B cell (primary cell): ENCODE measurements around the gene CAMTA1.

Source experiments
- EZH2 ChIP-seq: IDR thresholded peaks from 2 replicates; pipeline ENCODE4 v1.6.1; 2012; ENCODE audit warnings: borderline replicate concordance, low read depth, mild to moderate bottlenecking, moderate library complexity, low read length; ENCODE audit not compliant: insufficient read depth, poor library complexity, severe bottlenecking
- TF ChIP-seq, protein P1 (sequence below): fragments of 200-600 bp; IDR thresholded peaks from one replicate; pipeline ENCODE4 v1.8.0; 2022; ENCODE audit warnings: antibody characterized with exemption, mild to moderate bottlenecking

DNA sequence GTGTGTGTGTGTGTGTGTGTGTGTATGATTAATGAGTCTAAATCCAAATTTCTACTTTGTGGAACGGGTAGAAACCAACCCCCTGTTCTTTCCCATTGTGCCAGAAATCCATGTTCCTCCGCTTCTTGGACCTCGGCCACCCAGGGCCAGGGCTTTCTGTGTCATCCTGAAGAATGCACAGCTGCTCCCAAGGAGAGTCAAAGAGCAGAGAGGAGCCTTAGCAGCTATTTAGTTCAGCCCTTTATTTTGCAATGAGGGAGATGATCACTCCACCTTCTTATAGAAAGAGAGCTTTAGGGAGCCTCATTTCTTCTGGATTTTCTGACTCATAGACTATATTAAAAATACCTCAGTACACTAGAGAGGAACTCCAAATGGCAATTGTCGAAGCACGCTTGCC lies 496.6 kb downstream of the CAMTA1 start:
- TF ChIP-seq, protein P1, sequence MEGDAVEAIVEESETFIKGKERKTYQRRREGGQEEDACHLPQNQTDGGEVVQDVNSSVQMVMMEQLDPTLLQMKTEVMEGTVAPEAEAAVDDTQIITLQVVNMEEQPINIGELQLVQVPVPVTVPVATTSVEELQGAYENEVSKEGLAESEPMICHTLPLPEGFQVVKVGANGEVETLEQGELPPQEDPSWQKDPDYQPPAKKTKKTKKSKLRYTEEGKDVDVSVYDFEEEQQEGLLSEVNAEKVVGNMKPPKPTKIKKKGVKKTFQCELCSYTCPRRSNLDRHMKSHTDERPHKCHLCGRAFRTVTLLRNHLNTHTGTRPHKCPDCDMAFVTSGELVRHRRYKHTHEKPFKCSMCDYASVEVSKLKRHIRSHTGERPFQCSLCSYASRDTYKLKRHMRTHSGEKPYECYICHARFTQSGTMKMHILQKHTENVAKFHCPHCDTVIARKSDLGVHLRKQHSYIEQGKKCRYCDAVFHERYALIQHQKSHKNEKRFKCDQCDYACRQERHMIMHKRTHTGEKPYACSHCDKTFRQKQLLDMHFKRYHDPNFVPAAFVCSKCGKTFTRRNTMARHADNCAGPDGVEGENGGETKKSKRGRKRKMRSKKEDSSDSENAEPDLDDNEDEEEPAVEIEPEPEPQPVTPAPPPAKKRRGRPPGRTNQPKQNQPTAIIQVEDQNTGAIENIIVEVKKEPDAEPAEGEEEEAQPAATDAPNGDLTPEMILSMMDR, result no peak
- no peak for TF ChIP-seq EZH2
